ENCODE measurements around the gene GAP43.

The GAP43 gene

GRCh38 chr3:115623044-115623868, at the start of gene GAP43:
GAP43 (plus strand) TSS chr3:115623510; CDS start chr3:115623690, 180 bp downstream.
- H3K4me1 ChIP-seq (ENCODE audit: low read length), result peaks cover 33% of the 10 kb centered on the region
- peaks cover 13% of the 10 kb centered on the region for H3K27me3 ChIP-seq (ENCODE audit: low read depth, low read length)
- H3K9me3 ChIP-seq (ENCODE audit: insufficient read depth, low read length), result no peaks in the 10 kb centered on the region
- H4K20me1 ChIP-seq (ENCODE audit: insufficient read depth, low read length), result no peaks in the 10 kb centered on the region
- peak within 1 kb of the TSS; percentile 53 for H3K9ac ChIP-seq (ENCODE audit: low read length)
- TF ChIP-seq, protein P1, sequence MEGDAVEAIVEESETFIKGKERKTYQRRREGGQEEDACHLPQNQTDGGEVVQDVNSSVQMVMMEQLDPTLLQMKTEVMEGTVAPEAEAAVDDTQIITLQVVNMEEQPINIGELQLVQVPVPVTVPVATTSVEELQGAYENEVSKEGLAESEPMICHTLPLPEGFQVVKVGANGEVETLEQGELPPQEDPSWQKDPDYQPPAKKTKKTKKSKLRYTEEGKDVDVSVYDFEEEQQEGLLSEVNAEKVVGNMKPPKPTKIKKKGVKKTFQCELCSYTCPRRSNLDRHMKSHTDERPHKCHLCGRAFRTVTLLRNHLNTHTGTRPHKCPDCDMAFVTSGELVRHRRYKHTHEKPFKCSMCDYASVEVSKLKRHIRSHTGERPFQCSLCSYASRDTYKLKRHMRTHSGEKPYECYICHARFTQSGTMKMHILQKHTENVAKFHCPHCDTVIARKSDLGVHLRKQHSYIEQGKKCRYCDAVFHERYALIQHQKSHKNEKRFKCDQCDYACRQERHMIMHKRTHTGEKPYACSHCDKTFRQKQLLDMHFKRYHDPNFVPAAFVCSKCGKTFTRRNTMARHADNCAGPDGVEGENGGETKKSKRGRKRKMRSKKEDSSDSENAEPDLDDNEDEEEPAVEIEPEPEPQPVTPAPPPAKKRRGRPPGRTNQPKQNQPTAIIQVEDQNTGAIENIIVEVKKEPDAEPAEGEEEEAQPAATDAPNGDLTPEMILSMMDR (IDR thresholded peaks at IDR 0.05; ENCODE audit: low read depth, low read length), result no peak
- no peak for TF ChIP-seq EZH2phosphoT487 (IDR thresholded peaks at IDR 0.05; ENCODE audit: low read depth)
- H3K27ac ChIP-seq (ENCODE audit: low read length), result no peak within 1 kb of the TSS
- H3K79me2 ChIP-seq (ENCODE audit: low read length), result no peaks in the 10 kb centered on the region
- peak within 1 kb of the TSS; percentile 79 for H2AFZ ChIP-seq (ENCODE audit: low read depth, low read length)
- H3K4me3 ChIP-seq (ENCODE audit: low read length), result peak within 1 kb of the TSS; percentile 75
- peak within 1 kb of the TSS; percentile 87 for H3K4me2 ChIP-seq (ENCODE audit: low read length)
- no peaks in the 10 kb centered on the region for H3K36me3 ChIP-seq (replicated peaks; ENCODE audit: low read depth, low read length)

DNA sequence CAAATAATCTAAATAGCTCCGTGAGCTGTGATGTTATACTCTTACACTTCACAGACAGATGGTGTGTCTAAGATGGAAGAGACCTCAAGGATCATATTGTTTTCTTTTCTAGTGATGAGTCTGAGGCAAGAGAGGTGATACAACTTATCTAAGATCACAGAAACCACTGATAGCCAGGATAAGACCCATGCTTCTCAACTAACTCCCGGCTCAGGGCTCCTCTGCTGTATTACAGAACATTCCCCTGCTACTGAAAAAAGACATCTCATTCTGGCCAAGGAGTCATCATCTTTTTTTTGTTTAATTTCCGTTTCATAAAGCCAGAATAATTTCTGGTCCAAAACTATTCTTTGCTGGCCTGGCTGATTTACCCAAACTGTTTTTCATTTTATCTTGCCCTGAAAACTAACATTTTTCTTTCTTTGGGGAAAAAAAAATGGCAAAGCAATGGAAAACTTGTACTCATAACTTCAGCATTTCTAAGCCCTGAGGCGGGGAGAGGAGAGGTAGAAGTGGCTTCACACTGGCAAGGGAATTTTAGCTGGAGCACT, 46.9 kb upstream of the GAP43 start:
- Histone ChIP-seq H3K4me1 (ENCODE audit: low read length) (peaks cover 9% of the 10 kb centered on the region), H3K9ac (ENCODE audit: low read length) (no peak overlapping the region), H4K20me1 (ENCODE audit: insufficient read depth, low read length) (no peaks in the 10 kb centered on the region), H2AFZ (ENCODE audit: low read depth, low read length) (no peak overlapping the region), H3K9me3 (ENCODE audit: insufficient read depth, low read length) (no peaks in the 10 kb centered on the region), H3K4me3 (ENCODE audit: low read length) (no peak overlapping the region), H3K79me2 (ENCODE audit: low read length) (no peaks in the 10 kb centered on the region), H3K36me3 (replicated peaks; ENCODE audit: low read depth, low read length) (peaks cover 4% of the 10 kb centered on the region), H3K27ac (ENCODE audit: low read length) (no peak overlapping the region), H3K4me2 (ENCODE audit: low read length) (no peak overlapping the region), H3K27me3 (ENCODE audit: low read depth, low read length) (no peaks in the 10 kb centered on the region)
- TF ChIP-seq, protein P1 (IDR thresholded peaks at IDR 0.05; ENCODE audit: low read depth, low read length), result no peak
- TF ChIP-seq EZH2phosphoT487 (IDR thresholded peaks at IDR 0.05; ENCODE audit: low read depth), result no peak

GRCh38 chr3:115577000-115577399, 46.3 kb upstream of the GAP43 start:
- H3K9me3 ChIP-seq (ENCODE audit: insufficient read depth, low read length), result no peaks in the 10 kb centered on the region
- no peak for TF ChIP-seq EZH2phosphoT487 (IDR thresholded peaks at IDR 0.05; ENCODE audit: low read depth)
- TF ChIP-seq, protein P1 (IDR thresholded peaks at IDR 0.05; ENCODE audit: low read depth, low read length), result no peak
- H4K20me1 ChIP-seq (ENCODE audit: insufficient read depth, low read length), result no peaks in the 10 kb centered on the region
- no peak overlapping the region for H3K4me2 ChIP-seq (ENCODE audit: low read length)
- no peaks in the 10 kb centered on the region for H3K27me3 ChIP-seq (ENCODE audit: low read depth, low read length)
- peaks cover 4% of the 10 kb centered on the region for H3K36me3 ChIP-seq (replicated peaks; ENCODE audit: low read depth, low read length)
- no peak overlapping the region for H3K27ac ChIP-seq (ENCODE audit: low read length)
- no peaks in the 10 kb centered on the region for H3K79me2 ChIP-seq (ENCODE audit: low read length)
- no peak overlapping the region for H3K4me3 ChIP-seq (ENCODE audit: low read length)
- no peak overlapping the region for H3K9ac ChIP-seq (ENCODE audit: low read length)
- no peak overlapping the region for H2AFZ ChIP-seq (ENCODE audit: low read depth, low read length)
- H3K4me1 ChIP-seq (ENCODE audit: low read length), result peaks cover 3% of the 10 kb centered on the region

- Histone ChIP-seq H3K4me1 (ENCODE audit: low read length) (no peaks in the 10 kb centered on the region), H3K79me2 (ENCODE audit: low read length) (no peaks in the 10 kb centered on the region), H3K4me3 (ENCODE audit: low read length) (no peak overlapping the region), H4K20me1 (ENCODE audit: insufficient read depth, low read length) (no peaks in the 10 kb centered on the region), H3K36me3 (replicated peaks; ENCODE audit: low read depth, low read length) (no peaks in the 10 kb centered on the region), H3K27ac (ENCODE audit: low read length) (no peak overlapping the region), H3K9ac (ENCODE audit: low read length) (no peak overlapping the region), H2AFZ (ENCODE audit: low read depth, low read length) (no peak overlapping the region), H3K4me2 (ENCODE audit: low read length) (no peak overlapping the region), H3K9me3 (ENCODE audit: insufficient read depth, low read length) (no peaks in the 10 kb centered on the region), H3K27me3 (ENCODE audit: low read depth, low read length) (no peaks in the 10 kb centered on the region)
- no peak for TF ChIP-seq EZH2phosphoT487 (IDR thresholded peaks at IDR 0.05; ENCODE audit: low read depth)
- TF ChIP-seq, protein P1 (IDR thresholded peaks at IDR 0.05; ENCODE audit: low read depth, low read length), result no peak
Observed at GRCh38 chr3:115578331-115578730, 45.0 kb upstream of the GAP43 start.

Data from OCI-LY3 (cell line).